ENCODE data around the gene RELL1. TPM values are rescaled to one million over a fixed set of nuclear protein-coding genes. Genes with fewer than 3 reads are reported as not detected.

Gene RELL1
- polyA plus RNA-seq, 1 donor from 2014 or later, result 0.47 TPM

DNA sequence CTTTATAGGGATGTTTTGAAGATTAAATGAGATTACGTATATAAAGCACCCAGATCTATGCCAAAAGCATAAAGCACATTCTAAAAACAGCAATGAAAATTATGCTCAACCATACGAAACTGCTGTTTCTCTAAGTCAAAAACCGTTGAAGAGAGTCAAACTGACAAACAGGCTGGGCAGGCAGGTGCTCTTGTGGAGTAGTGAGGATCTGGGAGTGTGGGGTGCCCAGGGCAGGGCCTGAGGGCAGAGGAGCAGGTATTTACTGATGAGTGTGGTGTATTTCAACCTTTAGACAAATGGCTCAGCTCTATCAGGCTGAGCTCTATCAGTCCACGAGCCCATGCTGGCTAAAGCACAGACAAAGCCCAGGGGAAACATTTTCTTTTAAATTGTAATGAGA lies 40.4 kb downstream of the RELL1 start:
- Histone ChIP-seq H3K36me3 (ENCODE audit: insufficient read depth, low read length) (no peaks in the 10 kb centered on the region), H3F3A (ENCODE audit: insufficient read depth, low read length, poor library complexity, severe bottlenecking) (no peaks in the 10 kb centered on the region), H3K79me2 (replicated peaks; ENCODE audit: insufficient read depth, low read length) (no peaks in the 10 kb centered on the region), H3K9me3 (ENCODE audit: low read length) (no peaks in the 10 kb centered on the region), H3K27me3 (ENCODE audit: insufficient read depth, low read depth, low read length) (no peaks in the 10 kb centered on the region), H4K20me1 (ENCODE audit: insufficient read depth) (no peaks in the 10 kb centered on the region), H3K27ac (ENCODE audit: low read length) (no peak overlapping the region), H3K9me2 (ENCODE audit: insufficient read depth, low read length) (no peaks in the 10 kb centered on the region), H2AFZ (ENCODE audit: low read depth, low read length) (no peak overlapping the region), H3K4me3 (ENCODE audit: low read length) (no peak overlapping the region), H3K9ac (ENCODE audit: low read length) (no peak overlapping the region), H3K4me2 (ENCODE audit: low read length) (no peak overlapping the region)
- TF ChIP-seq RAD21 (conservative IDR thresholded peaks at IDR 0.05) (no peak), EP300 (conservative IDR thresholded peaks at IDR 0.05; ENCODE audit: poor library complexity, severe bottlenecking) (no peak), TAF1 (IDR thresholded peaks at IDR 0.05; ENCODE audit: low read depth) (no peak), SMC3 (conservative IDR thresholded peaks at IDR 0.05; ENCODE audit: poor library complexity) (no peak), POLR2AphosphoS5 (IDR thresholded peaks at IDR 0.05) (no peak), MXI1 (conservative IDR thresholded peaks at IDR 0.05; ENCODE audit: poor library complexity, severe bottlenecking) (no peak), EZH2 (IDR thresholded peaks at IDR 0.05; ENCODE audit: borderline replicate concordance, insufficient read depth, low read length, poor library complexity, severe bottlenecking) (no peak)
- TF ChIP-seq, protein P1, sequence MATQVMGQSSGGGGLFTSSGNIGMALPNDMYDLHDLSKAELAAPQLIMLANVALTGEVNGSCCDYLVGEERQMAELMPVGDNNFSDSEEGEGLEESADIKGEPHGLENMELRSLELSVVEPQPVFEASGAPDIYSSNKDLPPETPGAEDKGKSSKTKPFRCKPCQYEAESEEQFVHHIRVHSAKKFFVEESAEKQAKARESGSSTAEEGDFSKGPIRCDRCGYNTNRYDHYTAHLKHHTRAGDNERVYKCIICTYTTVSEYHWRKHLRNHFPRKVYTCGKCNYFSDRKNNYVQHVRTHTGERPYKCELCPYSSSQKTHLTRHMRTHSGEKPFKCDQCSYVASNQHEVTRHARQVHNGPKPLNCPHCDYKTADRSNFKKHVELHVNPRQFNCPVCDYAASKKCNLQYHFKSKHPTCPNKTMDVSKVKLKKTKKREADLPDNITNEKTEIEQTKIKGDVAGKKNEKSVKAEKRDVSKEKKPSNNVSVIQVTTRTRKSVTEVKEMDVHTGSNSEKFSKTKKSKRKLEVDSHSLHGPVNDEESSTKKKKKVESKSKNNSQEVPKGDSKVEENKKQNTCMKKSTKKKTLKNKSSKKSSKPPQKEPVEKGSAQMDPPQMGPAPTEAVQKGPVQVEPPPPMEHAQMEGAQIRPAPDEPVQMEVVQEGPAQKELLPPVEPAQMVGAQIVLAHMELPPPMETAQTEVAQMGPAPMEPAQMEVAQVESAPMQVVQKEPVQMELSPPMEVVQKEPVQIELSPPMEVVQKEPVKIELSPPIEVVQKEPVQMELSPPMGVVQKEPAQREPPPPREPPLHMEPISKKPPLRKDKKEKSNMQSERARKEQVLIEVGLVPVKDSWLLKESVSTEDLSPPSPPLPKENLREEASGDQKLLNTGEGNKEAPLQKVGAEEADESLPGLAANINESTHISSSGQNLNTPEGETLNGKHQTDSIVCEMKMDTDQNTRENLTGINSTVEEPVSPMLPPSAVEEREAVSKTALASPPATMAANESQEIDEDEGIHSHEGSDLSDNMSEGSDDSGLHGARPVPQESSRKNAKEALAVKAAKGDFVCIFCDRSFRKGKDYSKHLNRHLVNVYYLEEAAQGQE (IDR thresholded peaks at IDR 0.05; ENCODE audit: borderline replicate concordance), result no peak
- TF ChIP-seq, protein P2, sequence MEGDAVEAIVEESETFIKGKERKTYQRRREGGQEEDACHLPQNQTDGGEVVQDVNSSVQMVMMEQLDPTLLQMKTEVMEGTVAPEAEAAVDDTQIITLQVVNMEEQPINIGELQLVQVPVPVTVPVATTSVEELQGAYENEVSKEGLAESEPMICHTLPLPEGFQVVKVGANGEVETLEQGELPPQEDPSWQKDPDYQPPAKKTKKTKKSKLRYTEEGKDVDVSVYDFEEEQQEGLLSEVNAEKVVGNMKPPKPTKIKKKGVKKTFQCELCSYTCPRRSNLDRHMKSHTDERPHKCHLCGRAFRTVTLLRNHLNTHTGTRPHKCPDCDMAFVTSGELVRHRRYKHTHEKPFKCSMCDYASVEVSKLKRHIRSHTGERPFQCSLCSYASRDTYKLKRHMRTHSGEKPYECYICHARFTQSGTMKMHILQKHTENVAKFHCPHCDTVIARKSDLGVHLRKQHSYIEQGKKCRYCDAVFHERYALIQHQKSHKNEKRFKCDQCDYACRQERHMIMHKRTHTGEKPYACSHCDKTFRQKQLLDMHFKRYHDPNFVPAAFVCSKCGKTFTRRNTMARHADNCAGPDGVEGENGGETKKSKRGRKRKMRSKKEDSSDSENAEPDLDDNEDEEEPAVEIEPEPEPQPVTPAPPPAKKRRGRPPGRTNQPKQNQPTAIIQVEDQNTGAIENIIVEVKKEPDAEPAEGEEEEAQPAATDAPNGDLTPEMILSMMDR (IDR thresholded peaks at IDR 0.05; ENCODE audit: poor library complexity, severe bottlenecking), result no peak

DNA sequence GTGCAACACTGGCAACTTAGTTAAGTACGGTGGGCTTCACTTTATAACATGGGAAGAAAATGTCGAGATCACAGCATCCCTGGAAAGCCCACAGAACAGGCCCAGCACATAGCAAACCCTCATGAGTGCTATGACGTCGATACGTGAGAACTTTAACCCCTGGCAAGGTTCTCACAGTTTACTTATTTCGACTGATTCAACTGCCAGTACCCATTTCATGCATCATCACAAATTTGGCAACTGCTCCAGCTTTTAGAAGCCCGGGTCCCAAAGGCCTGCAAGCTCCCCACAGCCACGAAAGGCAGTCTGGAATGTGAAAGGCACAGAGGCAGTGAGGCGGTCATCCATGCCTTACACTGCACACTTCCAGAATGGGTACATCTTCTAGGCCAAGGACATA lies 41.2 kb downstream of the RELL1 start:
- no peak overlapping the region for H3K27ac ChIP-seq (ENCODE audit: low read length)
- no peaks in the 10 kb centered on the region for H3F3A ChIP-seq (ENCODE audit: insufficient read depth, low read length, poor library complexity, severe bottlenecking)
- H3K9ac ChIP-seq (ENCODE audit: low read length), result no peak overlapping the region
- no peaks in the 10 kb centered on the region for H3K9me2 ChIP-seq (ENCODE audit: insufficient read depth, low read length)
- no peaks in the 10 kb centered on the region for H4K20me1 ChIP-seq (ENCODE audit: insufficient read depth)
- H3K27me3 ChIP-seq (ENCODE audit: insufficient read depth, low read depth, low read length), result no peaks in the 10 kb centered on the region
- H3K79me2 ChIP-seq (replicated peaks; ENCODE audit: insufficient read depth, low read length), result no peaks in the 10 kb centered on the region
- no peaks in the 10 kb centered on the region for H3K9me3 ChIP-seq (ENCODE audit: low read length)
- no peak overlapping the region for H2AFZ ChIP-seq (ENCODE audit: low read depth, low read length)
- no peak overlapping the region for H3K4me3 ChIP-seq (ENCODE audit: low read length)
- H3K36me3 ChIP-seq (ENCODE audit: insufficient read depth, low read length), result no peaks in the 10 kb centered on the region
- no peak for TF ChIP-seq POLR2AphosphoS5 (IDR thresholded peaks at IDR 0.05)
- TF ChIP-seq, protein P2 (IDR thresholded peaks at IDR 0.05; ENCODE audit: poor library complexity, severe bottlenecking), result no peak
- TF ChIP-seq, protein P1 (IDR thresholded peaks at IDR 0.05; ENCODE audit: borderline replicate concordance), result no peak
- no peak for TF ChIP-seq SMC3 (conservative IDR thresholded peaks at IDR 0.05; ENCODE audit: poor library complexity)
- TF ChIP-seq TAF1 (IDR thresholded peaks at IDR 0.05; ENCODE audit: low read depth), result no peak
- no peak for TF ChIP-seq EP300 (conservative IDR thresholded peaks at IDR 0.05; ENCODE audit: poor library complexity, severe bottlenecking)
- TF ChIP-seq MXI1 (conservative IDR thresholded peaks at IDR 0.05; ENCODE audit: poor library complexity, severe bottlenecking), result no peak
- TF ChIP-seq EZH2 (IDR thresholded peaks at IDR 0.05; ENCODE audit: borderline replicate concordance, insufficient read depth, low read length, poor library complexity, severe bottlenecking), result no peak
- TF ChIP-seq RAD21 (conservative IDR thresholded peaks at IDR 0.05), result no peak
- H3K4me2 ChIP-seq (ENCODE audit: low read length), result no peak overlapping the region

All from neural cell (in vitro differentiated cells).